HEK293 (cell line): ENCODE measurements around the gene CPSF6.

Experiments used
- GLI2 ChIP-seq: fragments of 450-650 bp; formaldehyde crosslinking; IDR thresholded peaks from 2 replicates; pipeline ENCODE4; 2017; ENCODE audit warnings: missing biosample characterization, missing genetic modification characterization, low read depth, borderline replicate concordance
- GLIS2 ChIP-seq: fragments of 450-650 bp; formaldehyde crosslinking; IDR thresholded peaks from 2 replicates; pipeline ENCODE4 v1.5.1; 2016; ENCODE audit warnings: missing biosample characterization, missing genetic modification characterization
- HOXA7 ChIP-seq: sonication (generic); formaldehyde crosslinking; IDR thresholded peaks from 2 replicates; pipeline ENCODE4 v1.8.1; 2022; ENCODE audit warnings: missing genetic modification reagents, borderline replicate concordance
- MEIS1 ChIP-seq: sonication (generic); formaldehyde crosslinking; IDR thresholded peaks from 2 replicates; pipeline ENCODE4 v1.8.1; 2022; ENCODE audit warnings: missing genetic modification reagents, mild to moderate bottlenecking, borderline replicate concordance
- OSR2 ChIP-seq: fragments of 450-650 bp; formaldehyde crosslinking; IDR thresholded peaks from 2 replicates; pipeline ENCODE4 v1.5.1; 2016; ENCODE audit warnings: missing biosample characterization, missing genetic modification characterization
- RBAK ChIP-seq: fragments of 450-650 bp; formaldehyde crosslinking; IDR thresholded peaks from 2 replicates; pipeline ENCODE4 v1.5.1; 2016; ENCODE audit warnings: missing biosample characterization, missing genetic modification characterization
- SALL2 ChIP-seq: fragments of 450-650 bp; formaldehyde crosslinking; IDR thresholded peaks from 2 replicates; pipeline ENCODE4 v1.5.0; 2017; ENCODE audit warnings: missing biosample characterization, mild to moderate bottlenecking, missing genetic modification characterization, borderline replicate concordance
- SP3 ChIP-seq: fragments of 450-650 bp; formaldehyde crosslinking; IDR thresholded peaks from 2 replicates; pipeline ENCODE4 v1.5.1; 2016; ENCODE audit warnings: missing biosample characterization, missing genetic modification characterization
- ZBTB21 ChIP-seq: fragments of 450-650 bp; formaldehyde crosslinking; IDR thresholded peaks from 2 replicates; pipeline ENCODE4 v1.5.1; 2017; ENCODE audit warnings: missing biosample characterization, missing genetic modification characterization
- ZFHX2 ChIP-seq: fragments of 450-650 bp; formaldehyde crosslinking; conservative IDR thresholded peaks from 2 replicates; pipeline ENCODE4 v1.5.1; 2016; ENCODE audit warnings: missing biosample characterization, missing genetic modification characterization
- ZNF114 ChIP-seq: fragments of 450-650 bp; formaldehyde crosslinking; IDR thresholded peaks from 2 replicates; pipeline ENCODE4 v1.5.0; 2017; ENCODE audit warnings: missing biosample characterization, missing genetic modification characterization
- ZNF138 ChIP-seq: fragments of 450-650 bp; formaldehyde crosslinking; IDR thresholded peaks from 2 replicates; pipeline ENCODE4 v1.5.1; 2016; ENCODE audit warnings: missing biosample characterization, missing genetic modification characterization, borderline replicate concordance
- ZNF433 ChIP-seq: fragments of 450-650 bp; formaldehyde crosslinking; IDR thresholded peaks from 2 replicates; pipeline ENCODE4 v1.5.1; 2016; ENCODE audit warnings: missing biosample characterization, missing genetic modification characterization, low read depth
- ZNF544 ChIP-seq: fragments of 450-650 bp; formaldehyde crosslinking; IDR thresholded peaks from 2 replicates; pipeline ENCODE4 v1.5.0; 2017; ENCODE audit warnings: missing biosample characterization, missing genetic modification characterization
- ZNF560 ChIP-seq: fragments of 450-650 bp; formaldehyde crosslinking; IDR thresholded peaks from 2 replicates; pipeline ENCODE4 v1.5.1; 2017; ENCODE audit warnings: missing biosample characterization, missing genetic modification characterization, borderline replicate concordance
- ZNF596 ChIP-seq: fragments of 450-650 bp; IDR thresholded peaks from 2 replicates; pipeline ENCODE4 v1.5.0; 2018; ENCODE audit warnings: missing biosample characterization, mild to moderate bottlenecking, missing genetic modification characterization, moderate library complexity
- ZNF76 ChIP-seq: fragments of 450-650 bp; formaldehyde crosslinking; IDR thresholded peaks from 2 replicates; pipeline ENCODE4; 2016; ENCODE audit warnings: low read depth, missing biosample characterization, missing genetic modification characterization, borderline replicate concordance
- ZNF768 ChIP-seq: fragments of 450-650 bp; formaldehyde crosslinking; IDR thresholded peaks from 2 replicates; pipeline ENCODE4 v1.5.1; 2018; ENCODE audit warnings: missing biosample characterization, mild to moderate bottlenecking, missing genetic modification characterization
- ZNF776 ChIP-seq: fragments of 450-650 bp; formaldehyde crosslinking; IDR thresholded peaks from 2 replicates; pipeline ENCODE4 v1.5.0; 2017; ENCODE audit warnings: missing biosample characterization, missing genetic modification characterization, borderline replicate concordance
- ZNF791 ChIP-seq: fragments of 450-650 bp; formaldehyde crosslinking; IDR thresholded peaks from 2 replicates; pipeline ENCODE4 v1.5.1; 2016; ENCODE audit warnings: missing biosample characterization, missing genetic modification characterization
- ZNF830 ChIP-seq: fragments of 450-650 bp; IDR thresholded peaks from 2 replicates; pipeline ENCODE4 v1.5.0; 2018; ENCODE audit warnings: missing biosample characterization, missing genetic modification characterization, low read depth, mild to moderate bottlenecking, moderate library complexity
- ZNF837 ChIP-seq: fragments of 450-650 bp; formaldehyde crosslinking; IDR thresholded peaks from 2 replicates; pipeline ENCODE4 v1.5.1; 2016; ENCODE audit warnings: missing biosample characterization, missing genetic modification characterization
- ZSCAN30 ChIP-seq: fragments of 450-650 bp; IDR thresholded peaks from 2 replicates; pipeline ENCODE4 v1.5.1; 2018; ENCODE audit warnings: missing biosample characterization, mild to moderate bottlenecking, missing genetic modification characterization, moderate library complexity
- TF ChIP-seq, protein P1 (sequence below): fragments of 450-650 bp; formaldehyde crosslinking; IDR thresholded peaks from 2 replicates; pipeline ENCODE4 v1.5.1; 2017; ENCODE audit warnings: missing biosample characterization, missing genetic modification characterization
- TF ChIP-seq, protein P2 (sequence below): fragments of 450-650 bp; formaldehyde crosslinking; conservative IDR thresholded peaks from 2 replicates; pipeline ENCODE4 v1.5.1; 2016; ENCODE audit warnings: low read depth, missing biosample characterization, missing genetic modification characterization
- TF ChIP-seq, protein P3 (sequence below): fragments of 450-650 bp; formaldehyde crosslinking; IDR thresholded peaks from 2 replicates; pipeline ENCODE4 v1.5.1; 2017; ENCODE audit warnings: missing biosample characterization, missing genetic modification characterization
- TF ChIP-seq, protein P4 (sequence below): fragments of 450-650 bp; IDR thresholded peaks from 2 replicates; pipeline ENCODE4 v1.5.1; 2018; ENCODE audit warnings: missing biosample characterization, missing genetic modification characterization
- TF ChIP-seq, protein P5 (sequence below): fragments of 450-650 bp; formaldehyde crosslinking; IDR thresholded peaks from 2 replicates; pipeline ENCODE4 v1.5.1; 2016; ENCODE audit warnings: missing biosample characterization, missing genetic modification characterization
- TF ChIP-seq, protein P6 (sequence below): fragments of 450-650 bp; formaldehyde crosslinking; IDR thresholded peaks from 2 replicates; pipeline ENCODE4 v1.5.1; 2016; ENCODE audit warnings: missing biosample characterization, missing genetic modification characterization

Gene CPSF6

DNA sequence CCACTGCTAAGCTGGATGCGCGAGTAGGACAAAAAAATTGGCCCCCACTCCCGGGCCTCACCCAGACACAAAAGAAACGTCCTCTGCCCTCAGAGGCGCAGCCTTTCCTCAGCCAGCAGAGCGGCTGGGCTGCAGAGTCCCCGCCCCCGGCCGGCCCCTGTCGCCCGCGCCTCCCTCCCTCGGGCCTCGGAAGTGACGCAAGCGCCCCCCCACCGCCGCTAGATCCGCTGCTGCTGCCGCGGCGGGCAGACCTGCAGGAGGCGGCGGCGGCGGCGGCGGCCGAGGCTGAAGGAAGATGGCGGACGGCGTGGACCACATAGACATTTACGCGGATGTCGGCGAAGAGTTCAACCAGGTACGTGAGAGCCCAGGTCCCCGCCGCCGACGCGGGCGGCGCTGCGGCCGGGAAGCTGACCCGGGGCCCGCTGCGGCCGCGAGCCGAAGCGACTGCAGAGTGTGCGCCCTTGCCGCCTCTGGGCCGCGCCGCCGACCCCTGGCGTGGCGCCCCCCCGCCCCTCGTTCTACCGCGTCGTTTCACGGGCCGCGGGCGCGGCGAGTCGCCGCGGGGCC is at the start of gene CPSF6 (continued):
- TF ChIP-seq, protein P1, sequence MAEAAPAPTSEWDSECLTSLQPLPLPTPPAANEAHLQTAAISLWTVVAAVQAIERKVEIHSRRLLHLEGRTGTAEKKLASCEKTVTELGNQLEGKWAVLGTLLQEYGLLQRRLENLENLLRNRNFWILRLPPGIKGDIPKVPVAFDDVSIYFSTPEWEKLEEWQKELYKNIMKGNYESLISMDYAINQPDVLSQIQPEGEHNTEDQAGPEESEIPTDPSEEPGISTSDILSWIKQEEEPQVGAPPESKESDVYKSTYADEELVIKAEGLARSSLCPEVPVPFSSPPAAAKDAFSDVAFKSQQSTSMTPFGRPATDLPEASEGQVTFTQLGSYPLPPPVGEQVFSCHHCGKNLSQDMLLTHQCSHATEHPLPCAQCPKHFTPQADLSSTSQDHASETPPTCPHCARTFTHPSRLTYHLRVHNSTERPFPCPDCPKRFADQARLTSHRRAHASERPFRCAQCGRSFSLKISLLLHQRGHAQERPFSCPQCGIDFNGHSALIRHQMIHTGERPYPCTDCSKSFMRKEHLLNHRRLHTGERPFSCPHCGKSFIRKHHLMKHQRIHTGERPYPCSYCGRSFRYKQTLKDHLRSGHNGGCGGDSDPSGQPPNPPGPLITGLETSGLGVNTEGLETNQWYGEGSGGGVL (tag by site-specific recombination), result no peak
- TF ChIP-seq ZNF596 (tag by site-specific recombination) (no peak), ZNF560 (no peak), HOXA7 (no peak), OSR2 (tag by site-specific recombination) (no peak), ZNF830 (tag by site-specific recombination) (no peak), SALL2 (tag by site-specific recombination) (no peak), ZNF433 (no peak), ZNF544 (no peak), ZNF837 (no peak), GLIS2 (peak; percentile 62), RBAK (tag by site-specific recombination) (no peak), ZNF776 (tag by site-specific recombination) (no peak), ZSCAN30 (tag by site-specific recombination) (peak; percentile 47; the same call in 1 of the 2 replicates), MEIS1 (no peak), ZNF138 (tag by site-specific recombination) (no peak), ZFHX2 (tag by site-specific recombination) (peak; percentile 64), GLI2 (tag by site-specific recombination) (no peak), ZNF114 (tag by site-specific recombination) (no peak), ZBTB21 (no peak), ZNF76 (tag by site-specific recombination) (no peak), ZNF768 (tag by site-specific recombination) (no peak), SP3 (tag by site-specific recombination) (peak; percentile 55), ZNF791 (tag by site-specific recombination) (no peak)
- TF ChIP-seq, protein P2, sequence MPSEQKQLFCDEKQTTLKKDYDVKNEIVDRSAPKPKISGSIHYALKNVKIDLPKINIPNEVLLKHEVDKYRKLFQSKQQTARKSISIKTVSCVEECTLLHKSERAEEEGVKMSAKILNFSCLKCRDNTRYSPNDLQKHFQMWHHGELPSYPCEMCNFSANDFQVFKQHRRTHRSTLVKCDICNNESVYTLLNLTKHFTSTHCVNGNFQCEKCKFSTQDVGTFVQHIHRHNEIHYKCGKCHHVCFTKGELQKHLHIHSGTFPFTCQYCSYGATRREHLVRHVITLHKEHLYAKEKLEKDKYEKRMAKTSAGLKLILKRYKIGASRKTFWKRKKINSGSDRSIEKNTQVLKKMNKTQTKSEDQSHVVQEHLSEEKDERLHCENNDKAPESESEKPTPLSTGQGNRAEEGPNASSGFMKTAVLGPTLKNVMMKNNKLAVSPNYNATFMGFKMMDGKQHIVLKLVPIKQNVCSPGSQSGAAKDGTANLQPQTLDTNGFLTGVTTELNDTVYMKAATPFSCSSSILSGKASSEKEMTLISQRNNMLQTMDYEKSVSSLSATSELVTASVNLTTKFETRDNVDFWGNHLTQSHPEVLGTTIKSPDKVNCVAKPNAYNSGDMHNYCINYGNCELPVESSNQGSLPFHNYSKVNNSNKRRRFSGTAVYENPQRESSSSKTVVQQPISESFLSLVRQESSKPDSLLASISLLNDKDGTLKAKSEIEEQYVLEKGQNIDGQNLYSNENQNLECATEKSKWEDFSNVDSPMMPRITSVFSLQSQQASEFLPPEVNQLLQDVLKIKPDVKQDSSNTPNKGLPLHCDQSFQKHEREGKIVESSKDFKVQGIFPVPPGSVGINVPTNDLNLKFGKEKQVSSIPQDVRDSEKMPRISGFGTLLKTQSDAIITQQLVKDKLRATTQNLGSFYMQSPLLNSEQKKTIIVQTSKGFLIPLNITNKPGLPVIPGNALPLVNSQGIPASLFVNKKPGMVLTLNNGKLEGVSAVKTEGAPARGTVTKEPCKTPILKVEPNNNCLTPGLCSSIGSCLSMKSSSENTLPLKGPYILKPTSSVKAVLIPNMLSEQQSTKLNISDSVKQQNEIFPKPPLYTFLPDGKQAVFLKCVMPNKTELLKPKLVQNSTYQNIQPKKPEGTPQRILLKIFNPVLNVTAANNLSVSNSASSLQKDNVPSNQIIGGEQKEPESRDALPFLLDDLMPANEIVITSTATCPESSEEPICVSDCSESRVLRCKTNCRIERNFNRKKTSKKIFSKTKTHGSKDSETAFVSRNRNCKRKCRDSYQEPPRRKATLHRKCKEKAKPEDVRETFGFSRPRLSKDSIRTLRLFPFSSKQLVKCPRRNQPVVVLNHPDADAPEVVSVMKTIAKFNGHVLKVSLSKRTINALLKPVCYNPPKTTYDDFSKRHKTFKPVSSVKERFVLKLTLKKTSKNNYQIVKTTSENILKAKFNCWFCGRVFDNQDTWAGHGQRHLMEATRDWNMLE (tag by site-specific recombination), result no peak
- TF ChIP-seq, protein P3, sequence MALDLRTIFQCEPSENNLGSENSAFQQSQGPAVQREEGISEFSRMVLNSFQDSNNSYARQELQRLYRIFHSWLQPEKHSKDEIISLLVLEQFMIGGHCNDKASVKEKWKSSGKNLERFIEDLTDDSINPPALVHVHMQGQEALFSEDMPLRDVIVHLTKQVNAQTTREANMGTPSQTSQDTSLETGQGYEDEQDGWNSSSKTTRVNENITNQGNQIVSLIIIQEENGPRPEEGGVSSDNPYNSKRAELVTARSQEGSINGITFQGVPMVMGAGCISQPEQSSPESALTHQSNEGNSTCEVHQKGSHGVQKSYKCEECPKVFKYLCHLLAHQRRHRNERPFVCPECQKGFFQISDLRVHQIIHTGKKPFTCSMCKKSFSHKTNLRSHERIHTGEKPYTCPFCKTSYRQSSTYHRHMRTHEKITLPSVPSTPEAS (tag by site-specific recombination), result no peak
- TF ChIP-seq, protein P4, sequence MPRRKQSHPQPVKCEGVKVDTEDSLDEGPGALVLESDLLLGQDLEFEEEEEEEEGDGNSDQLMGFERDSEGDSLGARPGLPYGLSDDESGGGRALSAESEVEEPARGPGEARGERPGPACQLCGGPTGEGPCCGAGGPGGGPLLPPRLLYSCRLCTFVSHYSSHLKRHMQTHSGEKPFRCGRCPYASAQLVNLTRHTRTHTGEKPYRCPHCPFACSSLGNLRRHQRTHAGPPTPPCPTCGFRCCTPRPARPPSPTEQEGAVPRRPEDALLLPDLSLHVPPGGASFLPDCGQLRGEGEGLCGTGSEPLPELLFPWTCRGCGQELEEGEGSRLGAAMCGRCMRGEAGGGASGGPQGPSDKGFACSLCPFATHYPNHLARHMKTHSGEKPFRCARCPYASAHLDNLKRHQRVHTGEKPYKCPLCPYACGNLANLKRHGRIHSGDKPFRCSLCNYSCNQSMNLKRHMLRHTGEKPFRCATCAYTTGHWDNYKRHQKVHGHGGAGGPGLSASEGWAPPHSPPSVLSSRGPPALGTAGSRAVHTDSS, result no peak
- TF ChIP-seq, protein P5, sequence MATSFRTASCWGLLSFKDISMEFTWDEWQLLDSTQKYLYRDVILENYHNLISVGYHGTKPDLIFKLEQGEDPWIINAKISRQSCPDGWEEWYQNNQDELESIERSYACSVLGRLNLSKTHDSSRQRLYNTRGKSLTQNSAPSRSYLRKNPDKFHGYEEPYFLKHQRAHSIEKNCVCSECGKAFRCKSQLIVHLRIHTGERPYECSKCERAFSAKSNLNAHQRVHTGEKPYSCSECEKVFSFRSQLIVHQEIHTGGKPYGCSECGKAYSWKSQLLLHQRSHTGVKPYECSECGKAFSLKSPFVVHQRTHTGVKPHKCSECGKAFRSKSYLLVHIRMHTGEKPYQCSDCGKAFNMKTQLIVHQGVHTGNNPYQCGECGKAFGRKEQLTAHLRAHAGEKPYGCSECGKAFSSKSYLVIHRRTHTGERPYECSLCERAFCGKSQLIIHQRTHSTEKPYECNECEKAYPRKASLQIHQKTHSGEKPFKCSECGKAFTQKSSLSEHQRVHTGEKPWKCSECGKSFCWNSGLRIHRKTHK (tag by site-specific recombination), result no peak
- TF ChIP-seq, protein P6, sequence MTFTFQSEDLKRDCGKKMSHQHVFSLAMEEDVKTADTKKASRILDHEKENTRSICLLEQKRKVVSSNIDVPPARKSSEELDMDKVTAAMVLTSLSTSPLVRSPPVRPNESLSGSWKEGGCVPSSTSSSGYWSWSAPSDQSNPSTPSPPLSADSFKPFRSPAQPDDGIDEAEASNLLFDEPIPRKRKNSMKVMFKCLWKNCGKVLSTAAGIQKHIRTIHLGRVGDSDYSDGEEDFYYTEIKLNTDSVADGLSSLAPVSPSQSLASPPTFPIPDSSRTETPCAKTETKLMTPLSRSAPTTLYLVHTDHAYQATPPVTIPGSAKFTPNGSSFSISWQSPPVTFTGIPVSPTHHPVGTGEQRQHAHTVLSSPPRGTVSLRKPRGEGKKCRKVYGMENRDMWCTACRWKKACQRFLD (tag by site-specific recombination), result no peak
